NCI-H446 (cell line): ENCODE results near the gene SIX5.
"Not testable (repeated sequence)": the region's sequence is repeated elsewhere in the genome, so short reads cannot be mapped to it uniquely, and the experiment has no call there.

Experiments used
- DNase-seq, 2 experiments: peaks; one replicate each; lab custom pipeline; 2025; lab: John Stamatoyannopoulos, UW

SIX5 gene

DNA sequence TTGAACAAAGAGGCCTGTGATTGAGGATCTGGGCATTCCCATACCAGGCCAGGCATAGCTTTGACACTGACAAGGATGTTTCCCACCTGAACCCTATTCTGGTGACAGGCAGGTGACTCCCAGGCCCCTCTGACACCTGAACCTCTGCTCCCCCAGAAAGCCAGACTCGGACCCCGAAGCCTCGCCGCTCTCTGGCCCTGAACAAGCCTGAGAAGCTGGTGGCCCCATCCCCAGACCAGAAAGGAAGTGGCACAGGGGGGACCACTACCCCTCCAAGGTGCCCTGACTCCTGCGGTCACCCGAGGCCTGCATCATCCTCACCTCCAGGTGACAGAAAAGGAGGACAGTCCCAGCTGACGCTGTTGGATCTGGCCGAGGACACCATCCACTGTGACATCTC lies 14.7 kb downstream of the SIX5 start:
- no peak for DNase-seq

- DNase-seq = no peak
Measured at GRCh38 chr19:45753548-45753947, 15.5 kb downstream of the SIX5 start.

DNA sequence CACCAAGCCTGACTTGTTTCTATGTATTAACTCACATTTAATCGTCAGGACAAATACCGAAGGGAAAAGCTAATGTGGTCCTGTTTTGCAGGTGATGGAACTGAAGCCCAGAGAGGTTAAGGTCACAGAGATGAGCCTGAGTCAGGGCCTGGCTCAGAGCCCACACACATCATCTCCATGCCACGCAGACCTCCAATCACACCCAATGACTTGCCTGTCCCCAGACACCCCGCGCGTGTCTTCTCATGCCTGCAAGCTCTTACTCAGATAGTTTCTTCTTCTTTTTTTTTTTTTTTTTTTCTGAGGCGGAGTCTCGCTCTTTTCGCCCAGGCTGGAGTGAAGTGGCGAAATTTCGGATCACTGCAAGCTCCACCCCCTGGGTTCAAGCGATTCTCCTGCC lies 16.4 kb downstream of the SIX5 start:
- no peak for DNase-seq

- not testable (repeated sequence) for DNase-seq
Measured at GRCh38 chr19:45751483-45751882, 17.6 kb downstream of the SIX5 start.

DNA sequence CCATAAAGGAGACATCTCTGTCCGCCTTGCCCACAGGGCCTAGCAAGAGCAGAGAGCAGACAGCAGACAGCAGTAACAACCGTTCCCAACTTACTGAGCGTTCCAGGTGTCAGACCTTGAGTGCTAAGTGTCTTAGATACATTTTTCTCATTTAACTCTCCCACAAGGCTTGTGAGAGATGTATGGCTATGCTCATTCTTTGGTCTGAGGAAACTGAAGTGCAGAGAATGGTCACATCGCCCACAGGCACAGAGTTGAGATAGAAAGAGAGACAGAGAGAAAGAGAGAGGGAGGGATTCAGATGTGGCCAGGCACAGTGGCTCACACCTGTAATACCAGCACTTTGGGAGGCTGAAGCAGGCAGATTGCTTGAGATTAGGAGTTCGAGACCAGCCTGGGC lies 21.5 kb downstream of the SIX5 start:
- DNase-seq = no peak

GRCh38 chr19:45746866-45747265 lies 22.2 kb downstream of the SIX5 start:
- no peak for DNase-seq

DNA sequence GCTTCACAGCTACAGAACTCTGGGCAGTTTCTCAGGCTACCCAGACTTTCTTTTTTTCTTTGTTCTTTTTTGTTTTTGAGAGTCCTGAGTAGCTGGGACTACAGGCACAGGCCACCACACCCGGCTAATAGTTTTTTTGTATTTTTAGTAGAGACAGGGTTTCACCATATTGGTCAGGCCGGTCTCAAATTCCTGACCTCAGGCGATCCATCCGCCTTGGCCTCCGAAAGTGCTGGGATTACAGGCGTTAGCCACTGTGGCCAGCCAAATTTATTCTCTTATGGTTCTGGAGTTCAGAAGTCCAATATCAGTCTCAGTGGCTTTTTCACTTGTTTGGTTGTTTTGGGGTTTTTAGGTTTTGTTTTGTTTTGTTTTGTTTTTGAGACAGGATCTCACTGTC lies 23.4 kb downstream of the SIX5 start:
- DNase-seq = no peak

DNA sequence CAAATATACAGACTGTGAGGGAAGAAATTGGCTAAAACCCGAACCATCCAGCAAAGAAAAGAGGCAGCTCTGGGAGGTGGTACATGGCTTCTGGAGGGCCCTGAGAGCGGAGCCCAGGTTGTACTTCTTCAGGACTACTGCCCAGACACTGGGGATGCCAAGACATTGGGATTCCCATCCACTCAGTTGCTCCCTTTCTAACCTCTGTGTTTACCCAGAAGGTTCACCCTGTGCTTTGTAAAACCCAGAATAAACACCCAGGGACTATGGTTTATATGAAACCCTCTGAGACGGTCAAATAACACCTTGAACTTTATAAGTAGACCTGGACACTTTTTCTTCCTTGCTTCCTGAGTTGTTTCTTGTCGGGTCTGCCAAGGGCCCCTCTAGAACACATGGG lies 26.1 kb downstream of the SIX5 start:
- DNase-seq = no peak

GRCh38 chr19:45739498-45740439 lies 29.3 kb downstream of the SIX5 start:
- no peak for DNase-seq

DNA sequence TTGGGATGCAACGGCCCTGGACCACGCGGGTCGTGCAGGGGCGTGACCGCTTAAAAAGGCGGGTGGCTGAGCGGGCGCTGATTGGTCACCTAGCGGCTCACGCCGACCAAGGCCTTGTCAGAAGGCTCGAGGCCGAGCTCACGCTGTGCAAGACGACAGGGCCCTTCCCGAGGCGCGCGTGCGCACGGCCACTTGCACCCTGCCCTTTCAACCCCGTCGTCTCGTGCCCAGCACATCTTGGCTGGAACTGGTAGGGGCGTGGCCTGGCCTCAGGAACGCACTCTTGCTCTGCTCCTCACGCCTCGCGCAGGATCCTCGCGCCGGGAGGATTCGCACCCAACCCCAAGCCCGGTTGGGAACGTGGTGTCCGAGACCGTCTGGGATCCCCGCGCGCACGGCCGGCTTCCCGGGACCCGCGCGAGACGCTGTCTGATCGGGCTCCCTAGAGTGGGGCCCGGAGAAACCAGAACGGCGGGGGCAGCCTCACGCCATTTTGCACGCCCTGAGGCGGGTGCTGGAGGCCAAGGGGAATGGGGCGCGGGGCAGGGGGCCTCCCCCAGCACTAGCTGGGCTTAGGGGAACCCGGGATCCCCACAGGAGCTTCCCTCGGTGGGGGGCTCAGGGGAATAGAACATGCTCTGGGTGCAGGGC lies 35.8 kb downstream of the SIX5 start, which contains the start of gene MEIOSIN:
Gene MEIOSIN (plus strand): TSS at position 280 of the 651 bp plus-strand sequence. CDS start 1,938 bp downstream, outside the sequence.
- DNase-seq = no peak

- peak; percentile 99 for DNase-seq
Measured at GRCh38 chr19:45730368-45731288, 38.4 kb downstream of the SIX5 start, which contains the start of gene FBXO46. TSS of gene FBXO46 (minus strand) at chr19:45730896. CDS start at chr19:45713495, 17,401 bp downstream.

- no peak for DNase-seq
Measured at GRCh38 chr19:45729800-45730290, 39.2 kb downstream of the SIX5 start.

DNA sequence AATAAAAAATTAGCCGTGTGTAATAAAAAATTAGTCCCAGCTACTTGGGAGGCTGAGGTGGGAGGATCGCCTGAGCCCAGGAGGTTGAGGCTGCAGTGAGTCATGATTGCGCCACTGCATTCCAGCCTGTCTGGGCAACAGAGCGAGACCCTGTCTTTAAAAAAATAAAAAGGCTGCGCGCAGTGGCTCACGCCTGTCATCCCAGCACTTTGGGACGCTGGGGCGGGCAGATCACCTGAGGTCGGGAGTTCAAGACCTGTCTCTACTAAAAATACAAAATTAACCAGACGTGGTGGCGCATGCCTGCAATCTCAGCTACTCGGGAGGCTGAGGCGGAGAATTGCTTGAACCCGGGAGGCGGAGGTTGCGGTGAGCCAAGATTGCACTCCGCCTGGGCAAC lies 40.4 kb downstream of the SIX5 start:
- not testable (repeated sequence) for DNase-seq

- not testable (repeated sequence) for DNase-seq
Measured at GRCh38 chr19:45720065-45720464, 49.0 kb downstream of the SIX5 start.

DNA sequence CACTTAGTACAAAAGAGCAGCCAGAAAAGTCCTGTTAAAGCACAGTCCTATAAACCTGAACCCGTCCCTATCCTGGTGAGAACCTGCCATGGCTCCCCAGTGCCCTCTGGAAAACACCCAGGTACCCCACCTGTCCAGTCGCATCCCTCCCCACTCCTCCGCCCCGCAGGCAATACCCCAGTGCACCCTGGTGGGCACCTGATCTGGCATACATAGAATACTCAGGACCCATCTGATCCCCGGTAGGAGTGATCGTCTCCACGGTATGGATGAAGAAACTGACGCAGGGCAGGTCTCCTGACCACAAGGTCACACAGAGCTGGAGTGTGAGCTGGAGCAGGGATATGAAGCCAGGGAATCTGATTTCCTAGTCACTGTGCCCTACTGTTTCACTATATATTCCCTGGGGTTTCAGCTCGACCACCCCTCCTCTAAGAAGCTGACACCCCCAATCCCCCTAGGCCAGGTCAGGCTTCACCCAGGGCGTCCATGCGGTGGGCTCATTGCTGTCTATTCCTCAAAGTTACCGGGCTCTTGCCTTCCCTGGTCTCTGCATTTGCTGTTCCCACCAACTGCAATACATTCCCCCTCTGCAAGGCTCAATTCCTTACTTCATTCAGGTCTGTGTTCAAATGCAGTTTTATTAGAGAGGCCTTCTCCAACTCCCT lies 50.9 kb downstream of the SIX5 start:
- no peak for DNase-seq

- peak; percentile 98 to 100 for DNase-seq
Measured at GRCh38 chr19:45717131-45717982, 51.7 kb downstream of the SIX5 start.

DNA sequence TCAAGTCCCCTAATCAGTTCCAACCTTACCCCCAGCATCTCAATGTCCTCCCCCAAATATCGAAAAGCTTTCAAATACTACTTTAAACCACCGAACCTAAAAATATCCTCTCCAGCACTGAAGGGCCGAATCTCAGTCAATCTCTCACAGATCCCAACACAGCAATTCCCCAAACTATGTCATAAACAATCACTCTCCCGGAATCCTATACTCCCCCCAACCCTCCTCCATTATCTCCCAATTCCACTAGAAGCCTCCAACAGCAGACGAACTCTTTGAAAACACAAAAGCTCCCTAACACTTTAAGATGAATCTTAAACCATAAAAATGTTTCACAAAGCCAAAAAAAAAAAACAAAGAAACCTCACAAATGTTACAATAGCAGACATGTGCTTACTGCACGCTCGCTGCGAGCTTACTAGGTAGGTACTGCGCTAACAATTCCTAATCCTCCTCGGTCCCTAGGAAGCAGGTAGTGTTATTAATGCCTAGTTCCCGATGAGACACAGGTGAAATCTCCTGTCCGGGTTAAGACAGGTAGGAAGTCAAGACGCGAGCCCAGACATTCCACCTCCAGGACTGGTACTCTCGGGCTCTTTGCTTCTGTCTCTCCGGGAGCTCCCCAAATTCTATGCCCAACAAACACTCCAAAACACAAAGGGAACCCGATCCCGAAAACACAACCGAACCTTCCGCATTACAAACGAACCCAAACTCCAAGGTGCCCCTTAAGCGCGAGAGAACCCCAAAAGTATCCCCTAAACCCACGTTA lies 52.5 kb downstream of the SIX5 start:
- DNase-seq = peak in 1 of 2 experiments; percentile 35

DNA sequence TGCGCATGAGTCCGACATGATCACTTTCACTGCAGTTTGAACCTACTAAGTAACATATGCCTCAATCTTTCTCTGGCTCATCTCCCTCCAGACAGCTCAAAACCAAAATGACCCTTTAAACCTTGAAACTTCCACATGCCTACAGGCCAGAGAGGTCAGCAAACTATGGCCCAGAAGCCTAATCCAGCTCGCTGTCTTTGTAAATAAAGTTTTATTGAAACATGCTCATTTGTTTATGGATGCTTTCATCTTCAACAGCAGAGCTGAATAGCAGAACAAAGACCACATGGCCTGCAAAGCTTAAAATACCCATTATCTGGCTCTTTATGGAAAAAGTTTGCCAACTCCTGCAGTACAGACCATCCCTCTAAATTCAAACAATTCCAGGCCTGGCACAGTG lies 53.9 kb downstream of the SIX5 start:
- DNase-seq = no peak
